H1 (cell line): Measurements from ENCODE around the gene CRYBG1. TPM values are rescaled to one million over a fixed set of nuclear protein-coding genes. Genes with fewer than 3 reads are reported as not detected.

Experiments used
- FOSL1 ChIP-seq: IDR thresholded peaks from 2 replicates; pipeline ENCODE4 v1.6.1; 2011; ENCODE audit warnings: mild to moderate bottlenecking, low read depth, low read length, moderate library complexity; ENCODE audit not compliant: insufficient read depth
- polyA plus RNA-seq, 7 experiments: library from polyadenylated mRNA; depleted of rRNA in 3 of 7; stranded (reverse) in 5 of 7; unstranded in 2 of 7; fragments of >200 nt in 5 of 7; fragments of 200-250 nt in 2 of 7; gene quantifications; 1 replicate in 5 of 7; 2 replicates in 1 of 7; 4 replicates in 1 of 7; pipeline versions ENCODE4 v1.2.1 to v1.2.3, GENCODE V29; 2011 to 2013; ENCODE audit warnings: missing spikeins in 2 of 7, mixed read lengths in 2 of 7
- total RNA-seq: library from RNA; stranded (reverse); fragmentation: NEBNext Ultra II Directional; extraction: Animal tissue kit (Norgen Biotek cat#: 25700); gene quantifications from 2 replicates; pipeline ENCODE4 v1.2.1, GENCODE V29; 2021

Gene CRYBG1
- total and polyA plus RNA-seq, 2 of the 8 experiments (the other 6 are each of a cell fraction or from before 2014, with no cell fraction given) = 2.2 to 11.6 TPM

DNA sequence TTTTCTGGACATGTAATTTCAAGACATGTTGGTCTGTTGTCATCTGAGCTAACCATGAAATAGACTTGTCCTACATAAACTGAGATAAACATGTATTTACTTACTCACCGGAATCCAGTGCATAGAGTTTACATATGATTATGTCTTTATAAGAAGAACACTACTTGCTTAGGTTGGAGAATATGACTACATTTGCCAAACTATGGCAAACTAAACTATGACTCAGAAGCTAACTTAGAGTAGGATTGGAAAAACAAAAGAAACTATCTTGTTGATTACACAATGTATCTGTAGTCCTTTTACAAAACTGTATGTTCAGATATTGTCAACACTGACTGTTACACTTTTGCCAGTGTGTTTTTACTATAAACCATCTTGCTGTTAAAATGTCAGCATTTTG lies 113.3 kb downstream of the CRYBG1 start (continued):
- no peak for TF ChIP-seq FOSL1
- TF ChIP-seq, all 59 proteins: peak for 0
